GM18520 (cell line): ENCODE measurements around the gene KREMEN1.
"Not testable (repeated sequence)": the region's sequence is repeated elsewhere in the genome, so short reads cannot be mapped to it uniquely, and the experiment has no call there.

Experiments used
- ATAC-seq: cut with Tn5 transposase; IDR thresholded peaks from one replicate; pipeline ENCODE4 v1.9.1; 2021; ENCODE audit not compliant: unreplicated experiment

The KREMEN1 gene

GRCh38 chr22:29072979-29073617 is at the start of gene KREMEN1:
Gene KREMEN1, plus strand, starts transcription at chr22:29073035. Its CDS starts 96 bp downstream, at chr22:29073131.
- no peak for ATAC-seq

- ATAC-seq, result no peak
Measured at GRCh38 chr22:29023172-29023796, 49.6 kb upstream of the KREMEN1 start.

GRCh38 chr22:29026579-29026978 is 46.3 kb upstream of the KREMEN1 start:
- ATAC-seq, result no peak

- ATAC-seq, result no peak
Measured at GRCh38 chr22:29028468-29028867, 44.4 kb upstream of the KREMEN1 start.

- no peak for ATAC-seq
Measured at GRCh38 chr22:29029202-29030000, 43.4 kb upstream of the KREMEN1 start.

GRCh38 chr22:29030016-29030617 is 42.7 kb upstream of the KREMEN1 start:
- ATAC-seq, result no peak

GRCh38 chr22:29030618-29031226 is 42.1 kb upstream of the KREMEN1 start:
- no peak for ATAC-seq

GRCh38 chr22:29031227-29032011 is 41.4 kb upstream of the KREMEN1 start:
- no peak for ATAC-seq

GRCh38 chr22:29032014-29032475 is 40.8 kb upstream of the KREMEN1 start:
- no peak for ATAC-seq

GRCh38 chr22:29032584-29032983 is 40.3 kb upstream of the KREMEN1 start:
- no peak for ATAC-seq

- ATAC-seq, result no peak
Measured at GRCh38 chr22:29037340-29037932, 35.4 kb upstream of the KREMEN1 start.

GRCh38 chr22:29039148-29039547 is 33.7 kb upstream of the KREMEN1 start:
- ATAC-seq, result no peak

- not testable (repeated sequence) for ATAC-seq
Measured at GRCh38 chr22:29039684-29040083, 33.2 kb upstream of the KREMEN1 start.

- no peak for ATAC-seq
Measured at GRCh38 chr22:29040385-29041275, 32.2 kb upstream of the KREMEN1 start.

GRCh38 chr22:29041408-29041807 is 31.4 kb upstream of the KREMEN1 start:
- ATAC-seq, result no peak

GRCh38 chr22:29043906-29044575 is 28.8 kb upstream of the KREMEN1 start:
- ATAC-seq, result no peak

- no peak for ATAC-seq
Measured at GRCh38 chr22:29044657-29045176, 28.1 kb upstream of the KREMEN1 start.
